ENCODE results near the gene NMBR. TPM values are rescaled to one million over a fixed set of nuclear protein-coding genes. Genes with fewer than 3 reads are reported as not detected.

The NMBR gene
- total RNA-seq (2021; ENCODE audit: unreplicated experiment) = not detected
- 0.04 and 0.11 TPM in 2 replicates for polyA plus RNA-seq (2012)
- percentile 13 among the genes with signal in this experiment for Bru-seq, nascent RNA
- BruChase-seq, experiment 1, labeled RNA remaining after a 6-hour chase = percentile 12 among the genes with signal in this experiment
- percentile 18 among the genes with signal in this experiment for BruChase-seq, experiment 2, labeled RNA remaining after a 2-hour chase
- long read RNA-seq = 0 reads

DNA sequence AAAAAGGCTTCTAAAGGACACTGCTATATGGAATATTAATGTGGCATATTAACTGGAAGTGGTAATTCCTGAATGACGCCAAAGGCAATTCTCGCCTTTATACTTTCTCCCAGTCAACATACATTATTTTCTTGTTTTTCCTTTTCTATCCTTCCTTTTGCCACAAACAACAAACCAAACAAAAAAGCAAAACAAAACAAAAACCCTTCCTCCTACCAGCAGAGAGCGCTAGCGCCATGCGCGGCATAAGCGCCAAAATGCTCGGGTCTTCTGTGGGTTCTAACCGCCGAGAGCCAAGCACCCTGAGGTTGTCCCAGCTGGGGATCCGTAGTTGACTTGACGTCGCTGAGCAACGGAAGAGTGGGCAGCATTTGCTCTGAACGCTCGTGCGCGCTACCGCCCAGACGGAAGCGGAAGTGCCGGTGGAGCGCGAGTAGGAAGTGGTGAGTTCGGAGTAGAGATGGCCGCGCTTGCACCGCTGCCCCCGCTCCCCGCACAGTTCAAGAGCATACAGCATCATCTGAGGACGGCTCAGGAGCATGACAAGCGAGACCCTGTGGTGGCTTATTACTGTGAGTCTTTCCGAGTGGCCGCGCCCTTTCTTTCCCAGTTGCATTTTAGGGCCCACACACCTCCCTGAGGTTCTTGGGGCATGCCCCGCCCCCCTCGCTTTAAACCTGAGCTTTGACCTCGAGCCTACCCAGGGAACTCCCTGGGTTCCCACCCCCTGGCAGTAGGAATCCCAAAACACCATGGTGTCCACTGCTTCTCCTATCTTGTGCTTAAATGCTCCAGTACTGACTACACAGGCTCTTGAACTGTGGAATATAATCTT, at the start of gene NMBR, which contains the start of gene VTA1:
TSS of gene NMBR (minus strand) at position 295 of the 835 bp plus-strand sequence. CDS start 58,464 bp downstream, outside the sequence.
TSS of gene VTA1 (plus strand) at position 436 of the 835 bp plus-strand sequence. CDS start at position 461, 25 bp downstream.
- no peaks in the 10 kb centered on the region for H4K20me1 ChIP-seq (ENCODE audit: insufficient read depth)
- H3K4me2 ChIP-seq (ENCODE audit: low read length) = peak within 1 kb of the TSS; percentile 77
- ChIA-PET RAD21 (ENCODE audit: low non-redundant PET in 1 of 2, low total read pairs in 2 of 2, uncharacterized antibody in 2 of 2, unreplicated experiment in 2 of 2) (no interaction called here), POLR2A (no interaction called here), CTCF (interaction anchor here (0.6 to 2.9 kb wide), 4 partner anchors 8 to 328 kb away, joined by 3 to 13 read pairs (median 7); no protein-coding TSS in a partner anchor)
- peak within 1 kb of the TSS; percentile 77 for H3K9ac ChIP-seq (ENCODE audit: low read length)
- H3K9me2 ChIP-seq (ENCODE audit: insufficient read depth) = no peaks in the 10 kb centered on the region
- no peaks in the 10 kb centered on the region for H3K9me3 ChIP-seq (ENCODE audit: control insufficient read depth in 1 of 2, insufficient read depth in 1 of 2, low read depth in 1 of 2, low read length in 2 of 2)
- H3K4me1 ChIP-seq (ENCODE audit: control insufficient read depth in 1 of 2, insufficient read depth in 2 of 2, low read length in 2 of 2) = peaks cover 7 to 15% of the 10 kb centered on the region in 2 experiments; a peak in 3 of 4 replicates
- H3K4me3 ChIP-seq (replicated peaks in 1 of 2; ENCODE audit: low read depth in 1 of 2, low read length in 2 of 2) = peak within 1 kb of the TSS; percentile 83
- DNase-seq (ENCODE audit: low read depth, low spot score) (peak; percentile 99), ATAC-seq (peak; percentile 99)
- BruUV-seq (replicated peaks) = no TSS peak
- H3K27ac ChIP-seq (ENCODE audit: low read depth, low read length) = peak within 1 kb of the TSS; percentile 27; the same call in 1 of the 2 replicates
- intact Hi-C loops (cut with micrococcal nuclease) = loop anchor here (2.0 kb wide), 3 partner anchors 60 to 390 kb away; no protein-coding TSS in a partner anchor
- H3K27me3 ChIP-seq (ENCODE audit: insufficient read depth, low read length) = no peaks in the 10 kb centered on the region
- peaks cover 50% of the 10 kb centered on the region for H3K79me2 ChIP-seq (ENCODE audit: insufficient read depth, low read length)
- peak within 1 kb of the TSS; percentile 77 for H2AFZ ChIP-seq (ENCODE audit: low read depth, low read length, poor library complexity, severe bottlenecking)
- H3K36me3 ChIP-seq (ENCODE audit: control insufficient read depth in 1 of 2, insufficient read depth in 2 of 2, low read length in 2 of 2) = no peaks in the 10 kb centered on the region; a peak in 1 of 4 replicates
- TF ChIP-seq TCF7L2 (IDR thresholded peaks at IDR 0.05; ENCODE audit: borderline replicate concordance, extremely low read depth, insufficient read depth, insufficient read length) (peak; percentile 78), EZH2 (IDR thresholded peaks at IDR 0.05) (no peak), ZNF274 (IDR thresholded peaks at IDR 0.05; ENCODE audit: low read depth, low read length) (no peak), POLR2A (IDR thresholded peaks at IDR 0.05; ENCODE audit: borderline replicate concordance, extremely low read depth, insufficient read depth, insufficient read length) (peak; percentile 77), ZFX (IDR thresholded peaks at IDR 0.05) (no peak), JUND (IDR thresholded peaks at IDR 0.05) (peak; percentile 37; the same call in 1 of the 2 replicates), ELF1 (IDR thresholded peaks at IDR 0.05; ENCODE audit: borderline replicate concordance, low read depth) (peak; percentile 98), CEBPB (IDR thresholded peaks at IDR 0.05; ENCODE audit: low read depth) (no peak), CBX3 (IDR thresholded peaks at IDR 0.05; ENCODE audit: low read depth) (peak; percentile 99), POLR2AphosphoS5 (IDR thresholded peaks at IDR 0.05; ENCODE audit: low read depth, low read length) (peak; percentile 89), EGR1 (IDR thresholded peaks at IDR 0.05; ENCODE audit: low read depth) (peak; percentile 87), SRF (IDR thresholded peaks at IDR 0.05; ENCODE audit: low read depth) (peak; percentile 68; the same call in 1 of the 2 replicates), RAD21 (IDR thresholded peaks at IDR 0.05; ENCODE audit: low read depth) (peak; percentile 91), EZH2phosphoT487 (IDR thresholded peaks at IDR 0.05; ENCODE audit: borderline replicate concordance) (no peak), SIN3A (IDR thresholded peaks at IDR 0.05; ENCODE audit: low read depth) (peak; percentile 92), YY1 (IDR thresholded peaks at IDR 0.05; ENCODE audit: extremely low read depth, insufficient replicate concordance, low read depth, low read length) (no peak)
- TF ChIP-seq, protein P1, sequence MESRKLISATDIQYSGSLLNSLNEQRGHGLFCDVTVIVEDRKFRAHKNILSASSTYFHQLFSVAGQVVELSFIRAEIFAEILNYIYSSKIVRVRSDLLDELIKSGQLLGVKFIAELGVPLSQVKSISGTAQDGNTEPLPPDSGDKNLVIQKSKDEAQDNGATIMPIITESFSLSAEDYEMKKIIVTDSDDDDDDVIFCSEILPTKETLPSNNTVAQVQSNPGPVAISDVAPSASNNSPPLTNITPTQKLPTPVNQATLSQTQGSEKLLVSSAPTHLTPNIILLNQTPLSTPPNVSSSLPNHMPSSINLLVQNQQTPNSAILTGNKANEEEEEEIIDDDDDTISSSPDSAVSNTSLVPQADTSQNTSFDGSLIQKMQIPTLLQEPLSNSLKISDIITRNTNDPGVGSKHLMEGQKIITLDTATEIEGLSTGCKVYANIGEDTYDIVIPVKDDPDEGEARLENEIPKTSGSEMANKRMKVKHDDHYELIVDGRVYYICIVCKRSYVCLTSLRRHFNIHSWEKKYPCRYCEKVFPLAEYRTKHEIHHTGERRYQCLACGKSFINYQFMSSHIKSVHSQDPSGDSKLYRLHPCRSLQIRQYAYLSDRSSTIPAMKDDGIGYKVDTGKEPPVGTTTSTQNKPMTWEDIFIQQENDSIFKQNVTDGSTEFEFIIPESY (IDR thresholded peaks at IDR 0.05; ENCODE audit: extremely low read depth, insufficient replicate concordance, low read length) = peak; percentile 88
- TF ChIP-seq, protein P2, sequence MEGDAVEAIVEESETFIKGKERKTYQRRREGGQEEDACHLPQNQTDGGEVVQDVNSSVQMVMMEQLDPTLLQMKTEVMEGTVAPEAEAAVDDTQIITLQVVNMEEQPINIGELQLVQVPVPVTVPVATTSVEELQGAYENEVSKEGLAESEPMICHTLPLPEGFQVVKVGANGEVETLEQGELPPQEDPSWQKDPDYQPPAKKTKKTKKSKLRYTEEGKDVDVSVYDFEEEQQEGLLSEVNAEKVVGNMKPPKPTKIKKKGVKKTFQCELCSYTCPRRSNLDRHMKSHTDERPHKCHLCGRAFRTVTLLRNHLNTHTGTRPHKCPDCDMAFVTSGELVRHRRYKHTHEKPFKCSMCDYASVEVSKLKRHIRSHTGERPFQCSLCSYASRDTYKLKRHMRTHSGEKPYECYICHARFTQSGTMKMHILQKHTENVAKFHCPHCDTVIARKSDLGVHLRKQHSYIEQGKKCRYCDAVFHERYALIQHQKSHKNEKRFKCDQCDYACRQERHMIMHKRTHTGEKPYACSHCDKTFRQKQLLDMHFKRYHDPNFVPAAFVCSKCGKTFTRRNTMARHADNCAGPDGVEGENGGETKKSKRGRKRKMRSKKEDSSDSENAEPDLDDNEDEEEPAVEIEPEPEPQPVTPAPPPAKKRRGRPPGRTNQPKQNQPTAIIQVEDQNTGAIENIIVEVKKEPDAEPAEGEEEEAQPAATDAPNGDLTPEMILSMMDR (IDR thresholded peaks at IDR 0.05 in 2 of 3, conservative IDR thresholded peaks at IDR 0.05 in 1 of 3; ENCODE audit: borderline replicate concordance in 1 of 3, insufficient read depth in 1 of 3, low read depth in 2 of 3, low read length in 2 of 3) = peak; percentile 82 to 89 (median 85)
- TF ChIP-seq, protein P3, sequence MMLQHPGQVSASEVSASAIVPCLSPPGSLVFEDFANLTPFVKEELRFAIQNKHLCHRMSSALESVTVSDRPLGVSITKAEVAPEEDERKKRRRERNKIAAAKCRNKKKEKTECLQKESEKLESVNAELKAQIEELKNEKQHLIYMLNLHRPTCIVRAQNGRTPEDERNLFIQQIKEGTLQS (IDR thresholded peaks at IDR 0.05) = no peak; the same call in 1 of the 2 replicates

Data from HCT116 (cell line).